ENCODE data around the gene ITPKB. TPM values are rescaled to one million over a fixed set of nuclear protein-coding genes. Genes with fewer than 3 reads are reported as not detected.

The ITPKB gene
- total RNA-seq, 6 experiments from 2014 or later: 1.7 to 3.0 (median 2.2) TPM

- H3K4me3 Mint-ChIP-seq: no peak overlapping the region
- no peak for DNase-seq
These were observed 43.7 kb downstream of the ITPKB start for GRCh38 chr1:226695335-226695900.

GRCh38 chr1:226692823-226693222 lies 46.3 kb downstream of the ITPKB start:
- Mint-ChIP-seq H3K9me3 (no peaks in the 10 kb centered on the region), H3K4me3 (no peak overlapping the region), H3K36me3 (ENCODE audit: low read depth) (no peaks in the 10 kb centered on the region), H3K27me3 (ENCODE audit: insufficient read depth) (peaks cover 16% of the 10 kb centered on the region), H3K4me1 (ENCODE audit: low read depth) (peaks cover 13% of the 10 kb centered on the region), H3K27ac (no peak overlapping the region)
- DNase-seq: no peak
- no peak for TF ChIP-seq CTCF (IDR thresholded peaks at IDR 0.05)

More at GRCh38 chr1:226695335-226695900, 43.7 kb downstream of the ITPKB start:
- Mint-ChIP-seq H3K36me3 (ENCODE audit: low read depth) (no peaks in the 10 kb centered on the region), H3K27ac (no peak overlapping the region), H3K9me3 (no peaks in the 10 kb centered on the region), H3K4me1 (ENCODE audit: low read depth) (peaks cover 13% of the 10 kb centered on the region), H3K27me3 (ENCODE audit: insufficient read depth) (peaks cover 10% of the 10 kb centered on the region)
- TF ChIP-seq CTCF (IDR thresholded peaks at IDR 0.05): no peak

GRCh38 chr1:226692051-226692792 lies 46.9 kb downstream of the ITPKB start:
- H3K36me3 Mint-ChIP-seq (ENCODE audit: low read depth): no peaks in the 10 kb centered on the region
- no peak overlapping the region for H3K4me3 Mint-ChIP-seq
- peaks cover 18% of the 10 kb centered on the region for H3K27me3 Mint-ChIP-seq (ENCODE audit: insufficient read depth)
- no peak overlapping the region for H3K27ac Mint-ChIP-seq
- no peak for TF ChIP-seq CTCF (IDR thresholded peaks at IDR 0.05)
- H3K4me1 Mint-ChIP-seq (ENCODE audit: low read depth): peaks cover 8% of the 10 kb centered on the region
- no peaks in the 10 kb centered on the region for H3K9me3 Mint-ChIP-seq
- DNase-seq: no peak

GRCh38 chr1:226691247-226691646 lies 47.8 kb downstream of the ITPKB start:
- no peaks in the 10 kb centered on the region for H3K4me1 Mint-ChIP-seq (ENCODE audit: low read depth)

GRCh38 chr1:226690460-226690982 lies 48.6 kb downstream of the ITPKB start:
- Mint-ChIP-seq H3K27ac (no peak overlapping the region), H3K9me3 (no peaks in the 10 kb centered on the region), H3K4me3 (no peak overlapping the region), H3K4me1 (ENCODE audit: low read depth) (no peaks in the 10 kb centered on the region), H3K36me3 (ENCODE audit: low read depth) (no peaks in the 10 kb centered on the region), H3K27me3 (ENCODE audit: insufficient read depth) (peaks cover 25% of the 10 kb centered on the region)
- TF ChIP-seq CTCF (IDR thresholded peaks at IDR 0.05): no peak
- DNase-seq: no peak

More at GRCh38 chr1:226691247-226691646, 47.8 kb downstream of the ITPKB start:
- H3K27me3 Mint-ChIP-seq (ENCODE audit: insufficient read depth): peaks cover 21% of the 10 kb centered on the region
- no peak for TF ChIP-seq CTCF (IDR thresholded peaks at IDR 0.05)
- H3K27ac Mint-ChIP-seq: no peak overlapping the region
- no peaks in the 10 kb centered on the region for H3K9me3 Mint-ChIP-seq
- H3K36me3 Mint-ChIP-seq (ENCODE audit: low read depth): no peaks in the 10 kb centered on the region
- H3K4me3 Mint-ChIP-seq: no peak overlapping the region
- no peak for DNase-seq
